HEK293 (cell line): ENCODE results near the gene ACACB.
"Not testable (repeated sequence)": the region's sequence is repeated elsewhere in the genome, so short reads cannot be mapped to it uniquely, and the experiment has no call there.

Experiments used
- CTCF ChIA-PET: fragments of 350-600 bp; formaldehyde crosslinking; extraction: SDS; loops from one replicate; lab custom pipeline; 2021; ENCODE audit warnings: antibody characterized with exemption; lab: Yijun Ruan, JAX
- POLR2A ChIA-PET: fragments of 300-600 bp; formaldehyde crosslinking; extraction: SDS; loops from one replicate; lab custom pipeline; 2020; ENCODE audit warnings: antibody characterized with exemption, inconsistent platforms; lab: Yijun Ruan, JAX
- H3K27ac ChIP-seq: fragments of 200-500 bp; sonication (Bioruptor generic); 2 replicates; pipeline ENCODE4 v1.5.1; 2014; ENCODE audit warnings: low read depth, low read length, control low read depth, inconsistent platforms; ENCODE audit errors: extremely low read depth
- H3K36me3 ChIP-seq, 2 experiments: fragments of 200-500 bp in 1 of 2; sonication (Bioruptor generic) in 1 of 2; 1 replicate in 1 of 2; 2 replicates in 1 of 2; pipeline ENCODE4 v1.5.1; 2014 to 2017; ENCODE audit warnings: inconsistent platforms in 2 of 2, low read length in 2 of 2; ENCODE audit not compliant: control insufficient read depth in 2 of 2, insufficient read depth in 1 of 2
- H3K4me1 ChIP-seq: fragments of 200-500 bp; sonication (Bioruptor generic); 2 replicates; pipeline ENCODE4 v1.5.1; 2014; ENCODE audit warnings: mild to moderate bottlenecking, low read length, inconsistent platforms; ENCODE audit not compliant: control insufficient read depth, insufficient read depth
- H3K4me3 ChIP-seq: 2 replicates; pipeline ENCODE4 v1.5.1; 2011; ENCODE audit warnings: low read depth, mild to moderate bottlenecking, control low read depth, low read length, moderate library complexity
- H3K9me3 ChIP-seq: fragments of 200-500 bp; sonication (Bioruptor generic); 2 replicates; pipeline ENCODE4 v1.5.1; 2014; ENCODE audit warnings: low read depth, low read length, inconsistent platforms; ENCODE audit not compliant: control insufficient read depth, insufficient read depth
- BCL11A ChIP-seq: fragments of 450-650 bp; formaldehyde crosslinking; IDR thresholded peaks from 2 replicates; pipeline ENCODE4 v1.5.1; 2016; ENCODE audit warnings: low read depth, missing biosample characterization, missing genetic modification characterization
- GLI2 ChIP-seq: fragments of 450-650 bp; formaldehyde crosslinking; IDR thresholded peaks from 2 replicates; pipeline ENCODE4; 2017; ENCODE audit warnings: missing biosample characterization, missing genetic modification characterization, low read depth, borderline replicate concordance
- HOXC10 ChIP-seq: sonication (generic); formaldehyde crosslinking; IDR thresholded peaks from 2 replicates; pipeline ENCODE4 v1.8.1; 2023; ENCODE audit warnings: mild to moderate bottlenecking, missing genetic modification reagents
- OVOL3 ChIP-seq: fragments of 450-650 bp; formaldehyde crosslinking; IDR thresholded peaks from 2 replicates; pipeline ENCODE4 v1.5.1; 2016; ENCODE audit warnings: missing biosample characterization, missing genetic modification characterization
- SP3 ChIP-seq: fragments of 450-650 bp; formaldehyde crosslinking; IDR thresholded peaks from 2 replicates; pipeline ENCODE4 v1.5.1; 2016; ENCODE audit warnings: missing biosample characterization, missing genetic modification characterization
- ZBTB48 ChIP-seq: fragments of 450-650 bp; formaldehyde crosslinking; IDR thresholded peaks from 2 replicates; pipeline ENCODE4 v1.5.1; 2016; ENCODE audit warnings: missing biosample characterization, missing genetic modification characterization
- ZBTB8A ChIP-seq: fragments of 450-650 bp; formaldehyde crosslinking; IDR thresholded peaks from 2 replicates; pipeline ENCODE4 v1.5.1; 2016; ENCODE audit warnings: missing biosample characterization, missing genetic modification characterization
- ZFP37 ChIP-seq: fragments of 450-650 bp; formaldehyde crosslinking; IDR thresholded peaks from 2 replicates; pipeline ENCODE4 v1.5.1; 2016; ENCODE audit warnings: missing biosample characterization, missing genetic modification characterization
- ZNF121 ChIP-seq: fragments of 450-650 bp; formaldehyde crosslinking; IDR thresholded peaks from 2 replicates; pipeline ENCODE4 v1.5.1; 2016; ENCODE audit warnings: missing biosample characterization, missing genetic modification characterization
- ZNF133 ChIP-seq: fragments of 450-650 bp; formaldehyde crosslinking; IDR thresholded peaks from 2 replicates; pipeline ENCODE4 v1.5.1; 2016; ENCODE audit warnings: missing biosample characterization, missing genetic modification characterization
- ZNF138 ChIP-seq: fragments of 450-650 bp; formaldehyde crosslinking; IDR thresholded peaks from 2 replicates; pipeline ENCODE4 v1.5.1; 2016; ENCODE audit warnings: missing biosample characterization, missing genetic modification characterization, borderline replicate concordance
- ZNF214 ChIP-seq: fragments of 450-650 bp; formaldehyde crosslinking; IDR thresholded peaks from 2 replicates; pipeline ENCODE4 v1.5.1; 2017; ENCODE audit warnings: missing biosample characterization, mild to moderate bottlenecking, missing genetic modification characterization, borderline replicate concordance
- ZNF24 ChIP-seq: fragments of 450-650 bp; formaldehyde crosslinking; IDR thresholded peaks from 2 replicates; pipeline ENCODE4 v1.5.1; 2016; ENCODE audit warnings: missing biosample characterization, missing genetic modification characterization
- ZNF302 ChIP-seq: fragments of 450-650 bp; formaldehyde crosslinking; IDR thresholded peaks from 2 replicates; pipeline ENCODE4 v1.5.1; 2016; ENCODE audit warnings: missing biosample characterization, missing genetic modification characterization, low read depth
- ZNF311 ChIP-seq: fragments of 450-650 bp; formaldehyde crosslinking; IDR thresholded peaks from 2 replicates; pipeline ENCODE4 v1.5.1; 2017; ENCODE audit warnings: missing biosample characterization, missing genetic modification characterization, borderline replicate concordance
- ZNF639 ChIP-seq: fragments of 450-650 bp; formaldehyde crosslinking; IDR thresholded peaks from 2 replicates; pipeline ENCODE4 v1.5.1; 2016; ENCODE audit warnings: missing biosample characterization, missing genetic modification characterization
- ZNF692 ChIP-seq: fragments of 450-650 bp; formaldehyde crosslinking; IDR thresholded peaks from 2 replicates; pipeline ENCODE4 v1.5.1; 2016; ENCODE audit warnings: missing biosample characterization, missing genetic modification characterization
- TF ChIP-seq, protein P1 (sequence below): fragments of 450-650 bp; formaldehyde crosslinking; IDR thresholded peaks from 2 replicates; pipeline ENCODE4 v1.5.1; 2017; ENCODE audit warnings: missing biosample characterization, missing genetic modification characterization
- TF ChIP-seq, protein P2 (sequence below): fragments of 450-650 bp; formaldehyde crosslinking; optimal IDR thresholded peaks from 2 replicates; pipeline ENCODE3; 2016; ENCODE audit warnings: missing biosample characterization, mild to moderate bottlenecking, missing genetic modification characterization
- TF ChIP-seq, protein P3 (sequence below): fragments of 450-650 bp; formaldehyde crosslinking; IDR thresholded peaks from 2 replicates; pipeline ENCODE4 v1.5.1; 2016; ENCODE audit warnings: missing biosample characterization, missing genetic modification characterization

ACACB gene

DNA sequence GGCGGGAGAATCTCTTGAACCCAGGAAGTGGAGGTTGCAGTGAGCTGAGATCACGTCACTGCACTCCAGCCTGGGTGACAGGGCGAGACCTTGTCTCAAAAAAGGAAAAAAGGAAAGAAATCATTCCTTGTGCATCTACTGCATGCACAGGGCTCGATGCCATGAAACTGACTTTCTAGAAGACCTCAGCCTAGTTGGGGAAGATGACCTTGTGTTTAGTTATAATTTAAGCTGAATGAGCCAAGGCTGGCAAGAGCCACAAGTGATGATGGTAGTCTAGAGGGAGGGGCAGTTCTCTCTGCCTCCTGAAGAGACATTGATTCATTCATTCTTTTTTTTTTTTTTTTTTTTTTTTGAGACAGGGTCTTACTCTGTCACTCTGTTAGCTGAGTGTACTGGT, 24.2 kb downstream of the ACACB start:
- ChIA-PET CTCF (no interaction called here), POLR2A (interaction anchor here (0.5 kb wide), 1 partner anchor 21 kb away, joined by 3 read pairs; no protein-coding TSS in a partner anchor)
- H3K4me3 ChIP-seq, result no peak overlapping the region
- H3K4me1 ChIP-seq, result no peaks in the 10 kb centered on the region
- no peaks in the 10 kb centered on the region for H3K36me3 ChIP-seq
- H3K27ac ChIP-seq, result no peak overlapping the region
- TF ChIP-seq, protein P1, sequence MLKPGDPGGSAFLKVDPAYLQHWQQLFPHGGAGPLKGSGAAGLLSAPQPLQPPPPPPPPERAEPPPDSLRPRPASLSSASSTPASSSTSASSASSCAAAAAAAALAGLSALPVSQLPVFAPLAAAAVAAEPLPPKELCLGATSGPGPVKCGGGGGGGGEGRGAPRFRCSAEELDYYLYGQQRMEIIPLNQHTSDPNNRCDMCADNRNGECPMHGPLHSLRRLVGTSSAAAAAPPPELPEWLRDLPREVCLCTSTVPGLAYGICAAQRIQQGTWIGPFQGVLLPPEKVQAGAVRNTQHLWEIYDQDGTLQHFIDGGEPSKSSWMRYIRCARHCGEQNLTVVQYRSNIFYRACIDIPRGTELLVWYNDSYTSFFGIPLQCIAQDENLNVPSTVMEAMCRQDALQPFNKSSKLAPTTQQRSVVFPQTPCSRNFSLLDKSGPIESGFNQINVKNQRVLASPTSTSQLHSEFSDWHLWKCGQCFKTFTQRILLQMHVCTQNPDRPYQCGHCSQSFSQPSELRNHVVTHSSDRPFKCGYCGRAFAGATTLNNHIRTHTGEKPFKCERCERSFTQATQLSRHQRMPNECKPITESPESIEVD (tag by site-specific recombination), result no peak
- no peak for TF ChIP-seq ZBTB48
- no peak for TF ChIP-seq ZNF121 (tag by site-specific recombination)
- no peak for TF ChIP-seq ZNF639 (tag by site-specific recombination)
- TF ChIP-seq ZNF692 (tag by site-specific recombination), result no peak
- TF ChIP-seq, all 188 proteins: peak for 0
- H3K9me3 ChIP-seq, result no peaks in the 10 kb centered on the region; the same call in 1 of the 2 replicates

- Histone ChIP-seq H3K9me3 (no peaks in the 10 kb centered on the region), H3K36me3 (no peaks in the 10 kb centered on the region), H3K4me3 (no peak overlapping the region), H3K4me1 (no peaks in the 10 kb centered on the region), H3K27ac (no peak overlapping the region)
- no peak for TF ChIP-seq ZNF121 (tag by site-specific recombination)
- TF ChIP-seq BCL11A, result no peak
- no peak for TF ChIP-seq ZNF302 (tag by site-specific recombination)
- TF ChIP-seq ZNF214 (tag by site-specific recombination), result no peak
- TF ChIP-seq ZNF133 (tag by site-specific recombination), result no peak
- TF ChIP-seq OVOL3 (tag by site-specific recombination), result no peak
- no peak for TF ChIP-seq SP3 (tag by site-specific recombination)
- no peak for TF ChIP-seq ZNF138 (tag by site-specific recombination)
- TF ChIP-seq ZNF24 (tag by site-specific recombination), result no peak
- TF ChIP-seq, protein P2, sequence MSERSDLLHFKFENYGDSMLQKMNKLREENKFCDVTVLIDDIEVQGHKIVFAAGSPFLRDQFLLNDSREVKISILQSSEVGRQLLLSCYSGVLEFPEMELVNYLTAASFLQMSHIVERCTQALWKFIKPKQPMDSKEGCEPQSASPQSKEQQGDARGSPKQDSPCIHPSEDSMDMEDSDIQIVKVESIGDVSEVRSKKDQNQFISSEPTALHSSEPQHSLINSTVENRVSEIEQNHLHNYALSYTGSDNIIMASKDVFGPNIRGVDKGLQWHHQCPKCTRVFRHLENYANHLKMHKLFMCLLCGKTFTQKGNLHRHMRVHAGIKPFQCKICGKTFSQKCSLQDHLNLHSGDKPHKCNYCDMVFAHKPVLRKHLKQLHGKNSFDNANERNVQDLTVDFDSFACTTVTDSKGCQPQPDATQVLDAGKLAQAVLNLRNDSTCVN (tag by site-specific recombination), result no peak
- no peak for TF ChIP-seq GLI2 (tag by site-specific recombination)
- TF ChIP-seq HOXC10 (CRISPR knock-in tag), result no peak
- TF ChIP-seq ZBTB8A (tag by site-specific recombination), result no peak
- no peak for TF ChIP-seq ZFP37
- TF ChIP-seq, protein P3, sequence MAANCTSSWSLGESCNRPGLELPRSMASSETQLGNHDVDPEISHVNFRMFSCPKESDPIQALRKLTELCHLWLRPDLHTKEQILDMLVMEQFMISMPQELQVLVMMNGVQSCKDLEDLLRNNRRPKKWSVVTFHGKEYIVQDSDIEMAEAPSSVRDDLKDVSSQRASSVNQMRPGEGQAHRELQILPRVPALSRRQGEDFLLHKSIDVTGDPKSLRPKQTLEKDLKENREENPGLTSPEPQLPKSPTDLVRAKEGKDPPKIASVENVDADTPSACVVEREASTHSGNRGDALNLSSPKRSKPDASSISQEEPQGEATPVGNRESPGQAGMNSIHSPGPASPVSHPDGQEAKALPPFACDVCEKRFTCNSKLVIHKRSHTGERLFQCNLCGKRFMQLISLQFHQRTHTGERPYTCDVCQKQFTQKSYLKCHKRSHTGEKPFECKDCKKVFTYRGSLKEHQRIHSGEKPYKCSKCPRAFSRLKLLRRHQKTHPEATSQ (tag by site-specific recombination), result no peak
- no peak for TF ChIP-seq ZNF311
- ChIA-PET POLR2A (interaction anchor here (0.7 to 0.9 kb wide), 2 partner anchors 11 to 392 kb away, joined by 4 read pairs; no protein-coding TSS in a partner anchor), CTCF (interaction anchor here (0.9 to 1.9 kb wide), 3 partner anchors 11 to 32 kb away, joined by 3 to 6 read pairs (median 4); no protein-coding TSS in a partner anchor)
These were observed 27.8 kb downstream of the ACACB start for GRCh38 chr12:109144224-109144623.

DNA sequence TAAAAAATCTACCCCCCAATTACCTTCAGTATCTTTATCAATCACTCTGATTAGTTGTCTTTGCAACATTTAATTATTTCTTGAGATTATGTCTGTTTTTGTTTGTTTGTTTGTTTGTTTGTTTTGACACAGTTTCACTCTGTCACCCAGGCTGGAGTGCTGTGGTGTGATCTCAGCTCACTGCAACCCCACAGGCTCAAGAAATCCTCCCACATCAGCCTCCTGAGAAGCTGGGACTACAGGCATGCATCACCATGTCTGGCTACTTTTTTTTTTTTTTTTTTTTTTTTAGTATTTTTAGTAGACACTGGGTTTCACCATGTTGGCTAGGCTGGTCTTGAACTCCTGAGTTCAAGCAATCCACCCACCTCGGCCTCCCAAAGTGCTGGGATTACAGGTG, 30.7 kb downstream of the ACACB start:
- POLR2A ChIA-PET, CTCF ChIA-PET, H3K4me1 ChIP-seq, H3K27ac ChIP-seq, H3K4me3 ChIP-seq, H3K9me3 ChIP-seq, H3K36me3 ChIP-seq: not testable (repeated sequence)
